Measurements from ENCODE around the gene CCDC134. TPM values are rescaled to one million over a fixed set of nuclear protein-coding genes. Genes with fewer than 3 reads are reported as not detected.

The CCDC134 gene
- total RNA-seq, 2 donors from 2014 or later, result 18.9 to 23.1 TPM

DNA sequence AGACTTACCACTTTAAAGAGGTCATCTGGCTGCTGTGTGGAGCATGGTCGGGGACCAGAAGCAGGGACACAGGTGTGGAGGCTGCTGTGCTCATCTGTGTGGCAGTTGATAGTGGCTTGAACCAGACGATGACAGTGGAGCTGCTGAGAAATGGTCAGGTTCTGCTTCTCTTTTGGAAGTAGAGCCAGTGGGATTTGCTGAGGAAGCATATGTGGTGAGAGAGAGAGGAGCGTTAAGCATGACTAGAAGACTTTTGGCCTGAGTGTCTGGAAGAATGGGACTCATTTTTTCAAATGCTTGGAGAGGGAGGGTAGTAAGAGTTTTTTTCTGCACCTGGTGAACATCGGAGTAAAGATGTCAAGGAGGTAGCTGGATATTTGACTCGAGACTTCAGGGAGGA is 20.0 kb downstream of the CCDC134 start:
- Mint-ChIP-seq H3K4me3 (no peak overlapping the region), H3K4me1 (ENCODE audit: low read depth) (peaks cover 37% of the 10 kb centered on the region)
- no peak for ATAC-seq (replicated peaks in 1 of 2)

DNA sequence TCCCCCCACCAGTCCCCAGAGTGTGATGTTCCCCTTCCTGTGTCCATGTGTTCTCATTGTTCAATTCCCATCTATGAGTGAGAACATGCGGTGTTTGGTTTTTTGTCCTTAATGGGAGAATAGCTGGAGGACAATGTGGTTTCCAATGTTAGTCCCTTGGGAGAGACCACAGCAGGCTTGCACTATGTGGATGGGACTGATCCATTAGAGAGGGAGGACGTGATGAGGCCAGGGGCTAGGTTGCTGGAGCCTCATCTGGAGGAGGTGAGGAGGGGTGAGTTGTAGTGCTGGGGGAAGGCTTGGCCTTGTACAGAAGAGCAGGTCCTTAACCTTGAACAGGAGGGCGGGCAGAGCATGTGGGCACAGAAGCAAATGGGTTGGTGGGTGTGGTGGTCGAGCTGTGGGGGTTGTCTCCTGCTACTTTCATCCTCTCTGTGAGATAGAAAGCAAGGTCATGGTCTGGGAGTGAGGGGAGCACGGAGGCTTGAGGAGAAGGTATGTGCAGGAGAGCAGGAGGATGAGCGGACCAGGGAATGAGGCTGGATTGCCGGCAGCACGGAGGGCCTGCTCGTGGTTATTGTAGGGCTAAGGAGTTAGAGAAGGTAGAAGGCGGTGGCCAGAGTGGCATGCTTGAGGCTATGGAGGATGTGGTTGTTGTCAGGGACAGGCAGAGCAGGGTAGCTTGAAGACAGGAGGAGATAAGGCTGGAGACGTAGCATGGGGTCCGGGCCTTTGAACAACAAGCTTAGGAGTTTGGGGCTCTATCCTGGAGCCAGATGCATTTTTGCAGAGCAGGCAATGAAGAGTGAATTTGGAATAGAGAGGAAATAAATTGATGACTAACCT is 21.2 kb downstream of the CCDC134 start:
- H3K4me1 Mint-ChIP-seq (ENCODE audit: low read depth), result peaks cover 38% of the 10 kb centered on the region
- no peaks in the 10 kb centered on the region for H3K9me3 Mint-ChIP-seq
- no peak for DNase-seq
- no peak for ATAC-seq (replicated peaks in 1 of 2)
- H3K4me3 Mint-ChIP-seq, result peak overlapping the region; percentile 2 to 31
- H3K27me3 Mint-ChIP-seq (ENCODE audit: low read depth), result no peaks in the 10 kb centered on the region
- H3K27ac Mint-ChIP-seq, result peak overlapping the region; percentile 80
- H3K36me3 Mint-ChIP-seq (ENCODE audit: insufficient read depth in 2 of 2), result peaks cover 5 to 18% of the 10 kb centered on the region in 2 donors

More for the DNA sequence above, 20.0 kb downstream of the CCDC134 start:
- H3K36me3 Mint-ChIP-seq (ENCODE audit: insufficient read depth in 2 of 2), result peaks cover 5 to 18% of the 10 kb centered on the region in 2 donors
- H3K9me3 Mint-ChIP-seq, result no peaks in the 10 kb centered on the region
- peak overlapping the region; percentile 1 for H3K27ac Mint-ChIP-seq
- no peak for DNase-seq
- no peaks in the 10 kb centered on the region for H3K27me3 Mint-ChIP-seq (ENCODE audit: low read depth)

DNA sequence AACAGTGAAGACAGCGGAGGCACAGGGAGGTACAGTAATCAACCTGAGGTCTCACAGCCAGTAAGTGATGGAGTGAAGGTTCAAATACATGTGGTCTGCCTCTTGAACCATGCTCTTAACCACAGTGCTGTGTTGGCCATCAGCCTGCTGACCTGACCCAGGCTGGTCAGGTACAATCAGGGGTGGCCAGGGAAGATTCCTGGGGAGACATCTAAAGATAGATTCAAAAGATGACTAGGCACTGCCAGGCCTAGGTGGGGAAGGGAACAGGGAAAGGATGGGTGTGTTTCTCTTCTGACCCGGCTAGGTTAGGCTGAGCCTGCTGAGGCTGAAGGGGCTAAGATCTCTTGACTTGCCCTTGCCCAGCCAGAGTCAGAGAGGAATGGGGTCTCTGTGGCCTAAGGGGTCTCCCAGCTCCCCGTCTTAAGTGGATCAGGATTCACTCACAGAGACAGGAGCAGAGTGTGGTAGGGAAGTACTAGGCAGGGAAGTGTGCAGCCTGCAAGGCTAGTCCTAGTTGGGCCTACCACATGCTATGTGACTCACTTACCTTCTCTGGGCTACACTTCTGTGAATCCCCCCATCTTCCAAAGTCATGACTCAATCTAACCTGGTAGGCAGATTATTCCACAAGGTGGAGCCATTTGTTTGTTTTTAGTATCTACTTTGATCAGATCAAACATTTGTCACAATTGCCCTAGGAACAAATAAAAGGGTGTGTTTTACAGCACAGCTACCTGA is 22.0 kb downstream of the CCDC134 start:
- DNase-seq (peak; percentile 56 to 58), ATAC-seq (replicated peaks in 1 of 2) (peak; percentile 99)
- Mint-ChIP-seq H3K27ac (peak overlapping the region; percentile 80), H3K27me3 (ENCODE audit: low read depth) (no peaks in the 10 kb centered on the region), H3K36me3 (ENCODE audit: insufficient read depth in 2 of 2) (peaks cover 5 to 18% of the 10 kb centered on the region in 2 donors), H3K4me1 (ENCODE audit: low read depth) (peaks cover 46% of the 10 kb centered on the region), H3K9me3 (no peaks in the 10 kb centered on the region), H3K4me3 (peak overlapping the region; percentile 2 to 31)

DNA sequence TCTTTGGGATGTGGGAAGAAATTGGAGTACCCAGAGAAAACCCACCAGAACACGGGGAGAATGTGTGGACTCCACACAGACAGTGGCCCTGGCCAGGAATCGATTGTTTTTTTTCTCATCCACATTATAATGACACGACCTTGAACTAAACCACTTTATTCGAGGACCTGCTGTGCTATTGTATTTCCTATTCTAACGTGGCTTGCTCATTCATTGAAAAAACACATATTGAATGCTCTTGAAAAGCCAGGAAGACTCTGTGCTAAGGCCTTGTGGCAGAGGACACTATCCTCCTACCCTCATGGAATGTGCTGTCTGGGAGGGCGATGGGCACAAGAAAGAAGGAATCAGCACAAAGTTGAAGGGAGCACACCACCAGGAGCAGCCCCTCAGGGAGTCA is 23.3 kb downstream of the CCDC134 start:
- peaks cover 58% of the 10 kb centered on the region for H3K4me1 Mint-ChIP-seq (ENCODE audit: low read depth)
- no peak for DNase-seq
- no peaks in the 10 kb centered on the region for H3K27me3 Mint-ChIP-seq (ENCODE audit: low read depth)
- H3K27ac Mint-ChIP-seq, result peak overlapping the region; percentile 6
- peaks cover 5 to 18% of the 10 kb centered on the region in 2 donors for H3K36me3 Mint-ChIP-seq (ENCODE audit: insufficient read depth in 2 of 2)
- ATAC-seq (replicated peaks in 1 of 2), result no peak
- H3K9me3 Mint-ChIP-seq, result no peaks in the 10 kb centered on the region
- no peak overlapping the region for H3K4me3 Mint-ChIP-seq

DNA sequence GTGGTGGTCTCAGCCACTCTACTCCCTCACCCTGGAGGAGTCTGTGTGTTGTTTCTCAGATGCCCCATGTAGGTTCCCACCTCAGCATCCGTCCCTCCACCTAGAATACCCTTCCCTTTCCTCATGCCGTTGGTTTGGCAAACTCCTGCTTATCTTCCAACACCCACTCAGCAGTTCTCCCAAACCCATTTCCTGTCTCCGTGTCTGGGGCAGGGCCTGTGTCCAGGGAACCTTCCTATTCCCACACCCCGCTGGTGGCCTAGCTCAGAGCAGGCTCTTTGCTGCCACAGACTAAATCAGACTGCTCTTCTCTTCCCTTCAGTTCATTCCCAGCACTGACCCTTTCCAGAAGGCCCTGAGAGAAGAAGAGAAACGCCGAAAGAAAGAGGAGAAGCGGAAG is 24.9 kb downstream of the CCDC134 start:
- Mint-ChIP-seq H3K36me3 (ENCODE audit: insufficient read depth in 2 of 2) (peaks cover 5 to 18% of the 10 kb centered on the region in 2 donors), H3K27ac (peak overlapping the region; percentile 65), H3K9me3 (no peaks in the 10 kb centered on the region), H3K27me3 (ENCODE audit: low read depth) (no peaks in the 10 kb centered on the region), H3K4me3 (no peak overlapping the region), H3K4me1 (ENCODE audit: low read depth) (peaks cover 58% of the 10 kb centered on the region)
- ATAC-seq (replicated peaks in 1 of 2) (no peak), DNase-seq (no peak)

DNA sequence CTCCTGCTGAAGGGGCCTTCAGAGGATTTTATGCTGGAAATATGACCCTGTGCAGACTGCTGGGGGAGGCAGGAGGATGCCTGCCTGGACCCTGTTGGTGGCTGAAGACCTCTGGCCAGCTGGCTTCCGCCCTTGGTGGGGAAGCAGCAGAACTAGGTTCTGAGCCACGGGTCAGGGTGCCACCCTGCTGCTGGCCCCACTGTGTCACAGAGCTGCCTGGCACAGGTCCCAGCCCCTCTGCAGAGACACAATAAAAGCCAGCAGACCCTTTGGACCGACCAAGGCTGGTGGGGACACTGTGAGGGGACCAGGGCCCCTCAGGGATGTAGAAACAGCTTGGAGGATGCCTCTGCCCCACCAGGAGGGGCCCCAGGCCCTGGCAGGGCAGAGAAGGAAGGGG is 25.5 kb downstream of the CCDC134 start:
- H3K9me3 Mint-ChIP-seq, result no peaks in the 10 kb centered on the region
- peaks cover 5 to 18% of the 10 kb centered on the region in 2 donors for H3K36me3 Mint-ChIP-seq (ENCODE audit: insufficient read depth in 2 of 2)
- H3K4me1 Mint-ChIP-seq (ENCODE audit: low read depth), result peaks cover 59% of the 10 kb centered on the region
- no peak overlapping the region for H3K4me3 Mint-ChIP-seq
- no peaks in the 10 kb centered on the region for H3K27me3 Mint-ChIP-seq (ENCODE audit: low read depth)
- ATAC-seq (replicated peaks in 1 of 2), result no peak
- no peak for DNase-seq
- H3K27ac Mint-ChIP-seq, result no peak overlapping the region

DNA sequence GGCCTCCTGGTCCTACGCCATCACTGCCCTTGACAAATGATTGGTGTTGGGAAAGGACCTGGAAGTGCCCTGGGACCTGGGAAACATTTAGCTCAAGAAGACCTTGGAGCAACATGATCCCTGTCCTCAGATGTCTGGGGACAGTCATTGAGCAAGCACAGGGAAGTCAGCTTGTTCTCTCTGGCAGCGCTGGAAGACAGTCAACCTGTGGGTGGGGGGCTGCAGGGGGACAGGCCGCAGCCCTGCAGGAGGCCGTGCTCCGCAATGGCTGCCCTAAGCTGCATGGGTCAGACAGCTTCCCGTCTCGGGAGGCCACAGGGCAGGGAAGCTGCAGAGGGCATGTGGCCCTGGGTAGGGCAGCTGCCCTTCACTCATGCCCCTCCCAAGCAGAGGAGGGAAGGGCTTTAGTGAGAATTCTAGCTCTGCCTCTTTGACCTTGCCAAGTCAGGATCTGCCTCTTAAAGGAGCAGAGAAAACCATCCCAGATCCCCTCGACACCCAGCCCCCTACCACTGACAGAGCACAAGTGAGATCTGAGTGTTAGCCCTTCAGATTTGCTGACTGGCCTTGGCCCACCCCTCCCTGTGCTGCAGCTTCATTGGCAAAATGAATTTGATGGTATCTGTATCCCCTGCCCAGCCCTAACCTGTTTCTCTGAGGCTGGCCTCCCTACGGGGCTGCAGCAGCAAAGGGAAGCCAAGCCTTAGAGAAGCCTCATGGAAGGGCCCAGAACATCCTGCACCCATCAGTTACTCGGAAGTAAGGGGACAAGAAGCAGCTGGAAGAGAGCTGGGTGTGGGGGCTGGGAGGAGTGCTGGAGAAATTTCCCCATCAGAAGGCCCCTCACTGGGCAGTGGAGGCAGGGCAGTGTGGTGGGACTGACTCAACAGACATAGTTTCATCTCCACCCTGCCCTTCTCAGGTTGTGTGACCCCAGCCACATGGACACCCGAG is 26.2 kb downstream of the CCDC134 start:
- ATAC-seq (replicated peaks in 1 of 2) (no peak), DNase-seq (no peak)
- Mint-ChIP-seq H3K4me3 (no peak overlapping the region), H3K27me3 (ENCODE audit: low read depth) (no peaks in the 10 kb centered on the region), H3K4me1 (ENCODE audit: low read depth) (peaks cover 62% of the 10 kb centered on the region), H3K27ac (no peak overlapping the region), H3K36me3 (ENCODE audit: insufficient read depth in 2 of 2) (peaks cover 5 to 20% of the 10 kb centered on the region in 2 donors), H3K9me3 (no peaks in the 10 kb centered on the region)

DNA sequence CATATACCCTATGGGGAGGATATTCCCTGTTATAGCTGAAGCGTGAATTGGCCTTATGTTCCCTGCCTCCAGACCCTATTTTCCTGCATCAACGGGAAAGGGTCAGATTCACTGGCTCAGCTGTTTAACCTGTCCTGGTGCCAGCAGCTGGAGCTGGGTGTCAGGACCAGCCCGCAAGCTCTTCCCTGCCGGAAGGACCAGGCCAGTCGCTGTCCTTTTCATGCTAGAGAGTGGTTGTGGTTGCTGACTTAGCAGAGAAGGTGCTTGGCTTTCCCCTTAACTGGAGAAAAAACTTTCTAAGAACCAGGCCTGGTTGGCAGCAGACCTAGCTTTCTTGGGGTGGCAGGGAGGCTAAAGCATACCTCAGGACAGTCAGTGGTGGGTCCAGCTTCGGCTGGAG is 27.2 kb downstream of the CCDC134 start:
- DNase-seq, result no peak
- H3K4me1 Mint-ChIP-seq (ENCODE audit: low read depth), result peaks cover 60% of the 10 kb centered on the region
- no peaks in the 10 kb centered on the region for H3K27me3 Mint-ChIP-seq (ENCODE audit: low read depth)
- H3K9me3 Mint-ChIP-seq, result no peaks in the 10 kb centered on the region
- no peak for ATAC-seq (replicated peaks in 1 of 2)
- no peak overlapping the region for H3K4me3 Mint-ChIP-seq
- H3K27ac Mint-ChIP-seq, result no peak overlapping the region
- peaks cover 5 to 17% of the 10 kb centered on the region in 2 donors for H3K36me3 Mint-ChIP-seq (ENCODE audit: insufficient read depth in 2 of 2)

DNA sequence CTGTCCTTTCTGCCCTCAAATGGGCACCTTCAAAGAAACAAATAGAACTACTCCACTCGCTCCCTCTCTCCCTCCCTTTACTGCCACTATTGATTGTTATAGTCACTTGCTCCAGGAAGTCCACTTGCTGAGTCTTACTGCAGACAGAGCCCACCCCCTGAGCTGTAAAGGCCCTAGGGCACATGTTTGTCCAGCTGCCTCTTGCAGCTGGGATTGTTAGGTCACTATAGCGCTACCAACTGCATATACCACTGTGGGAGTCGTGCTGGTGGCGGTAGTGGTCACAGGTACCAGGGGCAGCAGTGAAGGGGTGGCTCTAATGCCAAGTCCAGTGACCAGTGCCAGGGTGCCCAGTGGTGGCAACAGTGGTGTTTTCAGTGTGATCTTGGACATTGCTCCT is 28.0 kb downstream of the CCDC134 start:
- Mint-ChIP-seq H3K27ac (no peak overlapping the region), H3K4me1 (ENCODE audit: low read depth) (peaks cover 52% of the 10 kb centered on the region), H3K4me3 (no peak overlapping the region), H3K27me3 (ENCODE audit: low read depth) (no peaks in the 10 kb centered on the region), H3K9me3 (no peaks in the 10 kb centered on the region), H3K36me3 (ENCODE audit: insufficient read depth in 2 of 2) (peaks cover 3 to 14% of the 10 kb centered on the region in 2 donors)
- ATAC-seq (replicated peaks in 1 of 2), result no peak
- no peak for DNase-seq

DNA sequence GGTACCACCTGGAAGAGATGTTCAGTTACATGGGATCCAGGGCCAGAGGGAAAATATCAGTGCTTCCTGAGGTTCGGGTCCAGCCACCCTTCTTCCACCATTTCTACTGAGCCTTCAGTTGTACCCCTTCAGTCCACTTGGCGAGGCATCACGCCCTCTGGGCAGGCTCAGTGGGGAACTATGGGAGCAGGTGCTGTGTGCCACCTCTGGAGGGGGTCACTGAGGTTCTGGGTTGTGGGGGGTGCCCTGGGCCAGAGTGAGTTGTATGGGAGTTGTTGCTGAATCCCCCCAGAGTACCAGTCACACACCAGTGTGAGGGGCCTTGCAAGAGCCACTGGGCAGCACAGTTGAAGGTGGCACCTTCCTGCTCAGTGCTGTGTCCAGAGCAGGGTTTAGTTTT is 29.7 kb downstream of the CCDC134 start:
- ATAC-seq (replicated peaks in 1 of 2) (no peak), DNase-seq (no peak)
- peak overlapping the region in 1 of 2 donors; percentile 11 for H3K4me3 Mint-ChIP-seq
- H3K27ac Mint-ChIP-seq, result no peak overlapping the region
- peaks cover 44% of the 10 kb centered on the region for H3K4me1 Mint-ChIP-seq (ENCODE audit: low read depth)
- no peaks in the 10 kb centered on the region for H3K9me3 Mint-ChIP-seq
- H3K27me3 Mint-ChIP-seq (ENCODE audit: low read depth), result no peaks in the 10 kb centered on the region
- peaks cover 2 to 9% of the 10 kb centered on the region in 2 donors for H3K36me3 Mint-ChIP-seq (ENCODE audit: insufficient read depth in 2 of 2)

DNA sequence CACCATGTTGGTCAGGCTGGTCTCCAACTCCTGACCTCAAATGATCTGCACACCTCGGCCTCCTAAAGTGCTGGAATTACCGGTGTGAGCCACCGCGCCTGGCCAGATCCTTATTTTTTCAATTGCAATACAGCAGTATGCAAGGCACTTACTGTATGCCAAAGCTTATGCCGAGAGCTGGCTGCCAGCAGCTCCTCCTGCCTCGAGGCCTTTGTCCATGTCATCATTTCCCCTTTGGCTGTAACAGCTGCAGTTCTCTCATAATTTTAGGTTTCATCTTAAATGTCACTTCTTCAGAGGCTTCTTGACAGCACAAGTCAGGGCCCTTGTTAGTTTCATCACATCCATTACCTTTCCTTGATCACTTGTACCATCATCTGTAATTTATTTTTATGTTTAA is 30.9 kb downstream of the CCDC134 start:
- Mint-ChIP-seq H3K27me3 (ENCODE audit: low read depth) (no peaks in the 10 kb centered on the region), H3K9me3 (no peaks in the 10 kb centered on the region), H3K4me1 (ENCODE audit: low read depth) (peaks cover 53% of the 10 kb centered on the region), H3K27ac (peak overlapping the region; percentile 90), H3K4me3 (peak overlapping the region; percentile 90 to 96), H3K36me3 (ENCODE audit: insufficient read depth in 2 of 2) (peaks cover 6 to 11% of the 10 kb centered on the region in 2 donors)
- DNase-seq (no peak), ATAC-seq (replicated peaks in 1 of 2) (no peak)

DNA sequence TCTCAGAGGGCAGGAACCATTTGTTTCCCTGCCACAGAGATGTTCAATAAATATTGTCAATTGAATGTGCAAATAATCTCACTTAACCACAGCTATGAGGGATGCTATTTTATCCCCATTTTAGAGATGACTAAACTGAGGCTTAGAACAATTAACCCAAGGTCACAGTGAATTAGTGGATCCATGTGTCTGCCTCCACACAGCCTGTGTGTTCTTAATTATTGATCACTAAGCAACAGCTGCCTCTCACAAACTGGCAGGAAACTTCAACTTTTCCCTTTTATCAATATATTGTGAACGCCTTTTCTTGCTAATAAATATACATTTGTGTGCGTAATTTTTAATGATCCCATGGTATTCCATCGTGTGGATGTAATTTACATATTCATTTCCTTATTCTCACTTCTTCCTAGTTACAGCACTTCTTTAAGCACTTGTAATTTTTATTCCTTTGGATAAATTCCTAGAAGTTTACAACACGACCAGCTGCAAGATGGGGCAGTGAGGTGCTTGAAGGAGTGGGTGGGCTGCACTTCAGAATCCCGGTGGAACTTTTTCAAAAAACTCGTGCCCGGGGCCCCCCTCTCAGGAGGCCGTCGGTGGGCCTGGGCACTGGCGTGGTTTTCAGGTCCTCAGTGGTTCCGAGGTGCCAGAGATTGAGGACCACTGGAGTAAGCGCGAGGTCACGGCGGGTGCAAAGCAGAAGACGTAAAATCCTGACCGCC is 31.5 kb downstream of the CCDC134 start:
- H3K9me3 Mint-ChIP-seq, result no peaks in the 10 kb centered on the region
- peaks cover 12 to 17% of the 10 kb centered on the region in 2 donors for H3K36me3 Mint-ChIP-seq (ENCODE audit: insufficient read depth in 2 of 2)
- H3K4me1 Mint-ChIP-seq (ENCODE audit: low read depth), result peaks cover 55% of the 10 kb centered on the region
- H3K4me3 Mint-ChIP-seq, result peak overlapping the region; percentile 90 to 96
- ATAC-seq (replicated peaks in 1 of 2) (no peak), DNase-seq (no peak)
- peak overlapping the region; percentile 90 for H3K27ac Mint-ChIP-seq
- no peaks in the 10 kb centered on the region for H3K27me3 Mint-ChIP-seq (ENCODE audit: low read depth)
